ENCODE data around the gene DES.

GRCh38 chr2:219441451-219442255, 23.5 kb downstream of the DES start:
- TF ChIP-seq CTCF (IDR thresholded peaks at IDR 0.05) = no peak
- no peak for TF ChIP-seq ZFX (IDR thresholded peaks at IDR 0.05; ENCODE audit: borderline replicate concordance)

Data from 22Rv1 (cell line).